NCI-H2029 treated with DMSO at 0.1 percent for 48 hours (cell line): ENCODE results near the gene SHISA7.

Source experiments
- DNase-seq: peaks from one replicate; lab custom pipeline; 2025; lab: John Stamatoyannopoulos, UW

SHISA7 gene

GRCh38 chr19:55387736-55388497 lies 55.2 kb downstream of the SHISA7 start:
- no peak for DNase-seq

- no peak for DNase-seq
These were observed 56.6 kb downstream of the SHISA7 start for GRCh38 chr19:55386493-55386971.

DNA sequence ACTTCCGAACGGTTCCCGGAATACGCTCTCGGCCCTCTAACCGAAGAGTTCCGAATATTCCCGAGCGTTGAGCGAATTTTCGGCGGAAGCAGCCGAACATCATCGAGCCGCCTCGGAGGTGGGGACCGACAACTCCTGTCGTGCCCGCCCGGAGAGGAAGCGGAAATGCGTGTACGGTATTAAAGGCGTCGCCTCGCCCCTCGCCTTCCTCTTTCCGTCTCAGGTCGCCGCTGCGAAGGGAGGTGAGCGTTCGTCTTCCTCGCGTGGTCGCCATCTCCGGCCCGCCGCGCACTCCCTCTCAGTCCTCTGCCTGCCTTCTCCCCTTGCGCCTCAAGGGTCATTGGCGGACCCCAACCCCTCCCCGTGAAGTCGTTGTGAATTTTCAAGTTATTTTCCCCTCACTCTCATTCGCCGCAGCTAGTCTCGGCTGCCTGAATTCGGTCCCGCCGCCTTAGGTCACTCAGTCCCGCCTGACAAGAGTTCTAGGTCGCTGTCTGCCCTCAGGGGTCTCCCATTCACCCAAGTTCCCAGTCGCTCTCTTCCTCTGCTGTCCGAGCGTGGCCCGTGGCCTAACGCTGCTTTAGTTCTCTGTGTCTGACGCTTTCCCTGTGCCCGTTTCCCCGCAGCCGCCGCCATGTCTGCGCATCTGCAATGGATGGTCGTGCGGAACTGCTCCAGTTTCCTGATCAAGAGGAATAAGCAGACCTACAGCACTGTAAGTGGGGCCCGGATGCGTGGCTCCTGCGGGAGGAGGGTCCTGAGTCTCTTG lies 57.2 kb downstream of the SHISA7 start, which contains the start of gene RPL28:
Gene RPL28 (plus strand): TSS at position 209 of the 769 bp plus-strand sequence. CDS start 426 bp downstream, at position 635.
- DNase-seq: peak; percentile 97

DNA sequence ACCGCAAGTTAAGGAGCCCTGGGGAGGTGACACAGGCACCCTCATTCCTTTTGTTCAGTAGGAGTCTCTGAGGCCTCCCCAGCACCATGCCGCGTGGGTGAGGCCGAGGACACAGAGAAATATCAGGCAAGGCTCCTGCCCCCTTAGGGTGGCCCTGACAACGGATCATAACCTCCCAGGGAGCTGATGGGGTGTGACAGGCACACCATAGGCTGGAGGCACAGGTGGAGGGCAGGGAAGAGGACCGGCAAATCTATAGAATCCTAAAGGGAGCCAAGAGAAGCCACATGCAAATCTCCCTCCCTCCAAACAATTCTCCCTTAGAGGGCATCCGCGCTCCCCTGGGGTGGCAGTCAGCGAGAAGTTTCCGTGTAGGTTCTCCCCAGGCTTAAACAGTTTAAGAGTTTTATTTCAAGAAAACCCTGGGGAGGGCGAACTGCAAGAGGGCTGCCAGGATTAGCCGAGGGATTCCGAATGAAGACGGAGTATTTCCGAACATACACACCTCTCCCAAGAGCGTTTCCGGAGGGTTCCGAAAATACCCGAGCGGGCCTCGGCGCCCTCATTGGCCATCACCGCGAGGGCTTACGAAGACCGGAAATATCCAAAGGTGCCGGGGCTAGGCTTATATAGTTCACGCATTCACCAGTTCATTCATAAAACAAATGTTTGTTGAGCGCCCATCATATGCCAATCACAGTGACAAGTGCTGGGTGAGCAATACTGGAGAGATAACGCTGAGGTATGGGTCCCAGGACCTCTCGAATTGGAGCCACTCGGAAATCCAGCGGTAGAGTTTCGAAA lies 58.0 kb downstream of the SHISA7 start:
- peak; percentile 97 for DNase-seq

GRCh38 chr19:55384131-55384919 lies 58.8 kb downstream of the SHISA7 start, which contains the start of gene TMEM238:
Gene TMEM238 (minus strand): TSS chr19:55384292. CDS start chr19:55384259, 33 bp downstream.
- no peak for DNase-seq

DNA sequence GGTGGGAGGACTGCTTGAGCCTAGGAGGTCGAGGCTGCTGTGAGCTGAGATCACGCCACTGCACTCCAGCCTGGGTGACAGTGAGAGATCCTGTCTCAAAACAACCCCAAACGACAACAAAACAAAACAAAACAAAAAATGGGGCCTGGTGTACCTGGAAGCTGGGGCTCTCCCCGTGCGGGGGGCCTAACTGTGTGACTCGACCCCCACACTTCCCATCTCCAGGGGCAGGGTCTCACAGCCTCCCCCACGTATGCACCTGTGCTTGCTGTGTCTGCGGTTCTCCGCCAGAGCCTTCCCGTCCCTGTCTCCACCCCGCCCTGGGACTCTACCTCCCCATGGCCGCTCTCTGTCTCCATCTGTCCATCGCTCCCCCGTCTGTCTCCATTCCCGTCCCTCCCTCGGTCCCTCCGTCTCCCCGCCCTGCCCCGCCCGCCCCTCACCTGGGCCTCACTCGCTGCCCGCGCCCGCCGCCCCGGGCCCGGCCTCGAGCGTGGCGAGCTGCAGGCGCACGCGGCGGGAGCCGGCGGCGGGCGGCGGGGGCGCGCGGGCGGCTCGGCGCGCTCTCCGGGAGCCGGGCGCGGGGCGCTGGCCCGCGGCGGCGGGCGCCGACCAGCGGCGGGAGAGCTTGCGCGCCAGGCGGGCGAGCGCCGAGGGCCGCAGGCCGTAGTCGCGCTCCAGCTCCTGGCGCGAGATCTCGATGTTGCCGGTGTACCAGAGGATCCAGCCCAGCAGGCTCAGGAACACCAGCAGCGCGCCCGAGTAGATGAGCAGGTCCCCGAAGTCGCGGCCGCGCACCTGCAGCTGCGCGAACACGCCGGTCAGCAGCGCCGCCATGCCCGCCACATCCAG lies 59.6 kb downstream of the SHISA7 start:
- DNase-seq: no peak

GRCh38 chr19:55382522-55383054 lies 60.5 kb downstream of the SHISA7 start:
- DNase-seq: no peak

- no peak for DNase-seq
These were observed 61.1 kb downstream of the SHISA7 start for GRCh38 chr19:55382013-55382412.

DNA sequence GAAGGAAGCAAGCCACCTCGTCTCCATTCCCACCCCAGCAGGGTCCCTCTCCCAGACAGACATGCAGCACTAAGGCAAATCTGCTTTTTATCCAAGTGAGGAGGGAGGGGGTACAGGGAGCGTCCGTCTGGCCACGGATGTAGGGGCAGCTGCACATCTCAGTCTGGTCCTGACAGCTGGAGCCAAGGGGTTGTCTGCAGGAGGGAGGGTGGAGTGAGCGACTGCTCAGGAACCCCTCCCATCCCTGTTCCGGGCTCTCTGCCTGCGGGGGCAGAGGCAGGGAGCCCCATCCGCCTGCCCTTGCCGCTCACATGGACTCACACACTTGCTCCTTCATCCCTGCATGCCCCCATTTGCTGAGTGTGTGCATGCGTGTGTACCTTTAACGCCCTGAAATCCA lies 63.9 kb downstream of the SHISA7 start:
- DNase-seq: no peak
